Measurements from ENCODE around the gene PTCH2. TPM values are rescaled to one million over a fixed set of nuclear protein-coding genes. Genes with fewer than 3 reads are reported as not detected.
A peak's percentile ranks its signal among the peaks of the same experiment; 100 is the strongest.

The PTCH2 gene
- total and polyA plus RNA-seq, 7 donors: 0.36 to 2.8 (median 0.68) TPM; not detected in 2

- peaks cover 0 to 14% (median 0%) of the 10 kb centered on the region in 4 donors for H3K36me3 ChIP-seq
- H3K27ac ChIP-seq: peak overlapping the region in 3 of 4 donors; percentile 59 to 70 (median 68)
- TF ChIP-seq EP300 (IDR thresholded peaks at IDR 0.05) (no peak), POLR2A (IDR thresholded peaks at IDR 0.05) (no peak), CTCF (IDR thresholded peaks at IDR 0.05) (no peak), POLR2AphosphoS5 (IDR thresholded peaks at IDR 0.05) (no peak)
- no peak for DNase-seq
- no peaks in the 10 kb centered on the region for H3K9me3 ChIP-seq
- no peaks in the 10 kb centered on the region for H3K27me3 ChIP-seq
- peak overlapping the region; percentile 34 to 61 (median 50) for H3K4me3 ChIP-seq
- WGBS, 2 donors: 33 to 36% methylated on average over 11 of the region's 11 CpGs
- intact Hi-C loops (cut with DNase I): loop anchor here (1.0 to 5.0 kb wide), 3 partner anchors 37 to 227 kb away; partner anchors contain the start of genes HECTD3 and UROD
- peaks cover 0 to 34% (median 25%) of the 10 kb centered on the region in 4 donors for H3K4me1 ChIP-seq
Measured at GRCh38 chr1:44785501-44786137, 57.4 kb downstream of the PTCH2 start.

- peaks cover 0 to 20% (median 0%) of the 10 kb centered on the region in 4 donors for H3K36me3 ChIP-seq
- H3K27ac ChIP-seq: no peak overlapping the region
- 86 to 90% methylated on average over 6 of the region's 6 CpGs for WGBS, 2 donors
- H3K4me3 ChIP-seq: no peak overlapping the region
- no peaks in the 10 kb centered on the region for H3K27me3 ChIP-seq
- TF ChIP-seq CTCF (IDR thresholded peaks at IDR 0.05) (no peak), EP300 (IDR thresholded peaks at IDR 0.05) (no peak), POLR2A (IDR thresholded peaks at IDR 0.05) (no peak)
- intact Hi-C loops (cut with DNase I): loop anchor here (5.0 kb wide), 2 partner anchors 37 to 227 kb away; partner anchors contain the start of genes HECTD3 and UROD
- H3K9me3 ChIP-seq: no peaks in the 10 kb centered on the region
- DNase-seq: no peak
- peaks cover 0 to 34% (median 25%) of the 10 kb centered on the region in 4 donors for H3K4me1 ChIP-seq
Measured at GRCh38 chr1:44785029-44785380, 58.0 kb downstream of the PTCH2 start.

- WGBS, 2 donors: 6 to 10% methylated on average over 71 of the region's 71 CpGs
- H3K36me3 ChIP-seq: peaks cover 0 to 26% (median 2%) of the 10 kb centered on the region in 4 donors
- H3K9me3 ChIP-seq: no peaks in the 10 kb centered on the region
- TF ChIP-seq CTCF (IDR thresholded peaks at IDR 0.05) (no peak), POLR2AphosphoS5 (IDR thresholded peaks at IDR 0.05) (no peak), EP300 (IDR thresholded peaks at IDR 0.05) (no peak), POLR2A (IDR thresholded peaks at IDR 0.05) (no peak)
- DNase-seq: no peak
- H3K27ac ChIP-seq: peak overlapping the region in 3 of 4 donors; percentile 4 to 56 (median 24)
- H3K4me3 ChIP-seq: peak overlapping the region; percentile 33 to 64 (median 56)
- intact Hi-C loops (cut with DNase I): loop anchor here (5.0 kb wide), 2 partner anchors 38 to 228 kb away; partner anchors contain the start of genes HECTD3 and UROD
- no peaks in the 10 kb centered on the region for H3K27me3 ChIP-seq
- peaks cover 0 to 34% (median 25%) of the 10 kb centered on the region in 4 donors for H3K4me1 ChIP-seq
Measured at GRCh38 chr1:44784094-44785028, 58.7 kb downstream of the PTCH2 start.

- Histone ChIP-seq H3K4me1 (peaks cover 0 to 35% (median 25%) of the 10 kb centered on the region in 4 donors), H3K36me3 (peaks cover 0 to 33% (median 6%) of the 10 kb centered on the region in 4 donors), H3K9me3 (no peaks in the 10 kb centered on the region), H3K27ac (peak overlapping the region in 3 of 4 donors; percentile 4 to 56 (median 24)), H3K4me3 (peak overlapping the region; percentile 33 to 64 (median 56)), H3K27me3 (no peaks in the 10 kb centered on the region)
- no peak for TF ChIP-seq POLR2A (IDR thresholded peaks at IDR 0.05)
- no peak for TF ChIP-seq POLR2AphosphoS5 (IDR thresholded peaks at IDR 0.05)
- no peak for TF ChIP-seq EP300 (IDR thresholded peaks at IDR 0.05)
- no peak for TF ChIP-seq CTCF (IDR thresholded peaks at IDR 0.05)
- intact Hi-C loops (cut with DNase I): no loop called here
- 52 to 56% methylated on average over 8 of the region's 8 CpGs for WGBS, 2 donors
- no peak for DNase-seq
Measured at GRCh38 chr1:44783697-44784093, 59.4 kb downstream of the PTCH2 start.
